HCT116 (cell line): ENCODE data around the gene MAP3K7CL. TPM values are rescaled to one million over a fixed set of nuclear protein-coding genes. Genes with fewer than 3 reads are reported as not detected.

ENCODE experiments used
- ATAC-seq: fragments of 200-7000 bp; cut with Tn5 transposase; 2 replicates; pipeline ENCODE4 v1.9.1; 2020; ENCODE audit warnings: mild to moderate bottlenecking, moderate library complexity
- BruUV-seq: library from RNA; stranded (reverse); fragments of 400-500 nt; replicated peaks from 2 replicates; lab custom pipeline; 2021; lab: Mats Ljungman, UMichigan
- CTCF ChIA-PET: fragments of 300-600 bp; sonication (Branson Sonifier 250); formaldehyde crosslinking; loops from one replicate; lab custom pipeline; 2021; ENCODE audit warnings: antibody characterized with exemption; lab: Charles Lee
- POLR2A ChIA-PET: fragments of 300-600, 350-600 bp; sonication (Branson Sonifier 250); formaldehyde crosslinking; loops from one replicate; lab custom pipeline; 2021; ENCODE audit warnings: antibody characterized with exemption; lab: Charles Lee
- RAD21 ChIA-PET, 2 experiments: fragments of 300-600 bp; sonication (Branson Sonifier 250); formaldehyde crosslinking; loops; one replicate each; lab custom pipeline; 2023; ENCODE audit warnings: low total read pairs in 2 of 2; ENCODE audit not compliant: uncharacterized antibody in 2 of 2, unreplicated experiment in 2 of 2, low non-redundant PET in 1 of 2; lab: Charles Lee
- DNase-seq: peaks from one replicate; pipeline ENCODE4 v3.0.0-alpha.2; 2010; ENCODE audit warnings: low read depth, low spot score
- H2AFZ ChIP-seq: fragments of 200-600 bp; shearing (Covaris generic), sonication (generic); 2 replicates; pipeline ENCODE4 v1.6.1; 2017; ENCODE audit warnings: low read depth, mixed run types, mixed read lengths, antibody characterized with exemption, low read length; ENCODE audit not compliant: poor library complexity, severe bottlenecking
- H3K27ac ChIP-seq: 2 replicates; pipeline ENCODE4 v1.5.1; 2012; ENCODE audit warnings: low read depth, low read length
- H3K27me3 ChIP-seq: fragments of 200-600 bp; sonication (generic); 2 replicates; pipeline ENCODE4 v1.6.1; 2016; ENCODE audit warnings: mixed run types, low read length, mixed read lengths; ENCODE audit not compliant: insufficient read depth
- H3K36me3 ChIP-seq, 2 experiments: fragments of 200-500 bp in 1 of 2; fragments of 200-600 bp in 1 of 2; sonication (Bioruptor generic) in 1 of 2; sonication (generic) in 1 of 2; 2 replicates each; pipeline versions ENCODE4 v1.5.1 to v1.6.1; 2014 to 2016; ENCODE audit warnings: low read length in 2 of 2, inconsistent platforms in 1 of 2, mixed read lengths in 1 of 2, mixed run types in 1 of 2; ENCODE audit not compliant: insufficient read depth in 2 of 2, control insufficient read depth in 1 of 2
- H3K4me1 ChIP-seq, 2 experiments: fragments of 200-600 bp in 1 of 2; sonication (generic) in 1 of 2; 2 replicates each; pipeline versions ENCODE4 v1.5.1 to v1.6.1; 2012 to 2017; ENCODE audit warnings: low read length in 2 of 2, inconsistent platforms in 1 of 2, mild to moderate bottlenecking in 1 of 2, mixed read lengths in 1 of 2, mixed run types in 1 of 2, moderate library complexity in 1 of 2; ENCODE audit not compliant: insufficient read depth in 2 of 2, control insufficient read depth in 1 of 2
- H3K4me2 ChIP-seq: fragments of 200-600 bp; sonication (generic); 2 replicates; pipeline ENCODE4 v1.6.1; 2017; ENCODE audit warnings: mixed run types, low read length, mixed read lengths
- H3K4me3 ChIP-seq, 2 experiments: fragments of 200-600 bp in 1 of 2; sonication (generic) in 1 of 2; replicated peaks in 1 of 2; 2 replicates each; pipeline ENCODE4 v1.5.1; 2011 to 2016; ENCODE audit warnings: low read length in 2 of 2, control low read depth in 1 of 2, low read depth in 1 of 2, mild to moderate bottlenecking in 1 of 2, mixed read lengths in 1 of 2, mixed run types in 1 of 2
- H3K79me2 ChIP-seq: fragments of 200-600 bp; sonication (generic); 2 replicates; pipeline ENCODE4 v1.6.1; 2017; ENCODE audit warnings: mild to moderate bottlenecking, mixed run types, low read length, moderate library complexity, mixed read lengths; ENCODE audit not compliant: insufficient read depth
- H3K9ac ChIP-seq: fragments of 200-600 bp; sonication (generic); 2 replicates; pipeline ENCODE4 v1.6.1; 2016; ENCODE audit warnings: low read length, mixed read lengths
- H3K9me2 ChIP-seq: fragments of 200-600 bp; sonication (generic), shearing (Covaris generic); 2 replicates; pipeline ENCODE4 v1.6.1; 2017; ENCODE audit warnings: mixed run types, mild to moderate bottlenecking, moderate library complexity; ENCODE audit not compliant: insufficient read depth
- H3K9me3 ChIP-seq, 2 experiments: fragments of 200-500 bp in 1 of 2; fragments of 200-600 bp in 1 of 2; sonication (Bioruptor generic) in 1 of 2; sonication (generic) in 1 of 2; 2 replicates each; pipeline ENCODE4 v1.6.1; 2014 to 2017; ENCODE audit warnings: low read length in 2 of 2, mixed read lengths in 2 of 2, inconsistent platforms in 1 of 2, low read depth in 1 of 2, mild to moderate bottlenecking in 1 of 2, mixed run types in 1 of 2, moderate library complexity in 1 of 2; ENCODE audit not compliant: control insufficient read depth in 1 of 2, insufficient read depth in 1 of 2
- H4K20me1 ChIP-seq: fragments of 200-600 bp; sonication (generic), shearing (Covaris generic); 2 replicates; pipeline ENCODE4 v1.6.1; 2017; ENCODE audit warnings: mixed run types, mild to moderate bottlenecking, moderate library complexity; ENCODE audit not compliant: insufficient read depth
- CBX3 ChIP-seq: IDR thresholded peaks from 2 replicates; pipeline ENCODE4 v1.6.1; 2012; ENCODE audit warnings: low read depth
- EGR1 ChIP-seq: IDR thresholded peaks from 2 replicates; pipeline ENCODE4 v1.6.1; 2012; ENCODE audit warnings: low read depth
- ELF1 ChIP-seq: IDR thresholded peaks from 2 replicates; pipeline ENCODE4 v1.6.1; 2012; ENCODE audit warnings: low read depth, borderline replicate concordance
- EZH2 ChIP-seq: fragments of 200-600 bp; sonication (generic); IDR thresholded peaks from 2 replicates; pipeline ENCODE4 v1.6.1; 2017; ENCODE audit warnings: antibody characterized with exemption, mixed run types
- EZH2phosphoT487 ChIP-seq: fragments of 200-600 bp; IDR thresholded peaks from 2 replicates; pipeline ENCODE4 v1.6.1; 2018; ENCODE audit warnings: antibody characterized with exemption, borderline replicate concordance
- JUND ChIP-seq: IDR thresholded peaks from 2 replicates; pipeline ENCODE4 v1.6.1; 2012
- POLR2AphosphoS5 ChIP-seq: IDR thresholded peaks from 2 replicates; pipeline ENCODE4 v1.6.1; 2011; ENCODE audit warnings: mild to moderate bottlenecking, low read depth, low read length, moderate library complexity
- RAD21 ChIP-seq: IDR thresholded peaks from 2 replicates; pipeline ENCODE4 v1.6.1; 2012; ENCODE audit warnings: low read depth, mild to moderate bottlenecking
- TCF7L2 ChIP-seq: IDR thresholded peaks from 2 replicates; pipeline ENCODE4 v1.7.0; 2011; ENCODE audit warnings: borderline replicate concordance, inconsistent platforms; ENCODE audit not compliant: insufficient read depth, insufficient read length; ENCODE audit errors: extremely low read depth
- YY1 ChIP-seq: IDR thresholded peaks from 2 replicates; pipeline ENCODE4 v1.6.1; 2011; ENCODE audit warnings: low read length, low read depth, moderate library complexity, mild to moderate bottlenecking; ENCODE audit not compliant: insufficient replicate concordance; ENCODE audit errors: extremely low read depth
- ZNF274 ChIP-seq: fragments of 200-500 bp; sonication (Bioruptor generic); IDR thresholded peaks from 2 replicates; pipeline ENCODE4 v1.6.1; 2014; ENCODE audit warnings: mild to moderate bottlenecking, low read depth, low read length, inconsistent platforms
- intact Hi-C: fragments of 100-400 bp; cut with micrococcal nuclease; formaldehyde crosslinking; loops from 2 replicates; pipeline ENCODE4 v1.10.0; 2022
- total RNA-seq: library from RNA; stranded (reverse); gene quantifications from one replicate; pipeline ENCODE4 v1.2.1, GENCODE V29; 2021; ENCODE audit not compliant: unreplicated experiment
- TF ChIP-seq, protein P1 (sequence below): IDR thresholded peaks from 2 replicates; pipeline ENCODE4 v1.6.1; 2012; ENCODE audit warnings: low read depth
- TF ChIP-seq, protein P2 (sequence below): IDR thresholded peaks from 2 replicates; pipeline ENCODE4 v1.6.1; 2011; ENCODE audit warnings: mild to moderate bottlenecking, low read length, moderate library complexity; ENCODE audit not compliant: insufficient replicate concordance; ENCODE audit errors: extremely low read depth
- TF ChIP-seq, protein P3 (sequence below): IDR thresholded peaks from 2 replicates; pipeline ENCODE4 v1.6.1; 2012
- TF ChIP-seq, protein P4 (sequence below): IDR thresholded peaks from 2 replicates; pipeline ENCODE4 v1.6.1; 2012

Gene MAP3K7CL
- total RNA-seq, 1 experiment from 2014 or later, result 0.57 TPM

DNA sequence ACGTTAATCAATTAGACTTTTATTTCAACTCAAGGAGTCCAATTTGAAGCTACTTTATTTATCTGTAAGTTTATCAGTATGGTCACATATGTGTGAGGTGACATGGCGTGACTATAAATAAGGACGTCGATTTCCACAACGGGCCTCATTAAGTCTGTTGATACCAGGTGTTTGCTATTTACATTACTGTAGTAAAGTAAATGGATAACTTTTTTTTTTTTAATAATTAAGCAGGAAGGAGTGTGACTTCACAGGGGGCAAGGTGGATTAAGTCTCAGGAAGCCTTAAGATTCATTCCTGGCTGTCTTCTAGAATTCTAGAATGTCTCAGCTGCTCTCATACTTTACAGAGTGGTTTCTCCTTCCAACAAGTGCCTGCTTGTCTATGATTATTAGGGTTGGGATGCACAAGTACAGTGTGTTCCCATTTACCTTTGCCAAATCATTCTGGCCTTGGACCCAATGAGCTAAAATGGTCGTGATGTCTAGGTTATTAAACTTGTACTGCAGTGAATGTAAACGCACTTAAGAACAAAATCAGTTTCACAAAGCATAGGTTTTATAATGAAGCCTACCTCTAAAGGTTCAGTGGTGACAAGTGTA lies 15.5 kb downstream of the MAP3K7CL start:
- CTCF ChIA-PET, result interaction anchor here (1.2 kb wide), 1 partner anchor 16 kb away, joined by 3 read pairs; no protein-coding TSS in a partner anchor
- H3K4me2 ChIP-seq, result no peak overlapping the region
- H3K9ac ChIP-seq, result no peak overlapping the region
- TF ChIP-seq EGR1 (no peak), TCF7L2 (no peak), POLR2AphosphoS5 (no peak), EZH2phosphoT487 (no peak), ZNF274 (no peak), ELF1 (no peak), JUND (no peak), RAD21 (no peak), CBX3 (no peak), EZH2 (no peak), YY1 (no peak)
- TF ChIP-seq, protein P1, sequence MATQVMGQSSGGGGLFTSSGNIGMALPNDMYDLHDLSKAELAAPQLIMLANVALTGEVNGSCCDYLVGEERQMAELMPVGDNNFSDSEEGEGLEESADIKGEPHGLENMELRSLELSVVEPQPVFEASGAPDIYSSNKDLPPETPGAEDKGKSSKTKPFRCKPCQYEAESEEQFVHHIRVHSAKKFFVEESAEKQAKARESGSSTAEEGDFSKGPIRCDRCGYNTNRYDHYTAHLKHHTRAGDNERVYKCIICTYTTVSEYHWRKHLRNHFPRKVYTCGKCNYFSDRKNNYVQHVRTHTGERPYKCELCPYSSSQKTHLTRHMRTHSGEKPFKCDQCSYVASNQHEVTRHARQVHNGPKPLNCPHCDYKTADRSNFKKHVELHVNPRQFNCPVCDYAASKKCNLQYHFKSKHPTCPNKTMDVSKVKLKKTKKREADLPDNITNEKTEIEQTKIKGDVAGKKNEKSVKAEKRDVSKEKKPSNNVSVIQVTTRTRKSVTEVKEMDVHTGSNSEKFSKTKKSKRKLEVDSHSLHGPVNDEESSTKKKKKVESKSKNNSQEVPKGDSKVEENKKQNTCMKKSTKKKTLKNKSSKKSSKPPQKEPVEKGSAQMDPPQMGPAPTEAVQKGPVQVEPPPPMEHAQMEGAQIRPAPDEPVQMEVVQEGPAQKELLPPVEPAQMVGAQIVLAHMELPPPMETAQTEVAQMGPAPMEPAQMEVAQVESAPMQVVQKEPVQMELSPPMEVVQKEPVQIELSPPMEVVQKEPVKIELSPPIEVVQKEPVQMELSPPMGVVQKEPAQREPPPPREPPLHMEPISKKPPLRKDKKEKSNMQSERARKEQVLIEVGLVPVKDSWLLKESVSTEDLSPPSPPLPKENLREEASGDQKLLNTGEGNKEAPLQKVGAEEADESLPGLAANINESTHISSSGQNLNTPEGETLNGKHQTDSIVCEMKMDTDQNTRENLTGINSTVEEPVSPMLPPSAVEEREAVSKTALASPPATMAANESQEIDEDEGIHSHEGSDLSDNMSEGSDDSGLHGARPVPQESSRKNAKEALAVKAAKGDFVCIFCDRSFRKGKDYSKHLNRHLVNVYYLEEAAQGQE, result no peak
- TF ChIP-seq, protein P2, sequence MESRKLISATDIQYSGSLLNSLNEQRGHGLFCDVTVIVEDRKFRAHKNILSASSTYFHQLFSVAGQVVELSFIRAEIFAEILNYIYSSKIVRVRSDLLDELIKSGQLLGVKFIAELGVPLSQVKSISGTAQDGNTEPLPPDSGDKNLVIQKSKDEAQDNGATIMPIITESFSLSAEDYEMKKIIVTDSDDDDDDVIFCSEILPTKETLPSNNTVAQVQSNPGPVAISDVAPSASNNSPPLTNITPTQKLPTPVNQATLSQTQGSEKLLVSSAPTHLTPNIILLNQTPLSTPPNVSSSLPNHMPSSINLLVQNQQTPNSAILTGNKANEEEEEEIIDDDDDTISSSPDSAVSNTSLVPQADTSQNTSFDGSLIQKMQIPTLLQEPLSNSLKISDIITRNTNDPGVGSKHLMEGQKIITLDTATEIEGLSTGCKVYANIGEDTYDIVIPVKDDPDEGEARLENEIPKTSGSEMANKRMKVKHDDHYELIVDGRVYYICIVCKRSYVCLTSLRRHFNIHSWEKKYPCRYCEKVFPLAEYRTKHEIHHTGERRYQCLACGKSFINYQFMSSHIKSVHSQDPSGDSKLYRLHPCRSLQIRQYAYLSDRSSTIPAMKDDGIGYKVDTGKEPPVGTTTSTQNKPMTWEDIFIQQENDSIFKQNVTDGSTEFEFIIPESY, result no peak
- TF ChIP-seq, protein P3, sequence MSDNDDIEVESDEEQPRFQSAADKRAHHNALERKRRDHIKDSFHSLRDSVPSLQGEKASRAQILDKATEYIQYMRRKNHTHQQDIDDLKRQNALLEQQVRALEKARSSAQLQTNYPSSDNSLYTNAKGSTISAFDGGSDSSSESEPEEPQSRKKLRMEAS, result no peak
- TF ChIP-seq, protein P4, sequence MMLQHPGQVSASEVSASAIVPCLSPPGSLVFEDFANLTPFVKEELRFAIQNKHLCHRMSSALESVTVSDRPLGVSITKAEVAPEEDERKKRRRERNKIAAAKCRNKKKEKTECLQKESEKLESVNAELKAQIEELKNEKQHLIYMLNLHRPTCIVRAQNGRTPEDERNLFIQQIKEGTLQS, result no peak
- H2AFZ ChIP-seq, result peak overlapping the region; percentile 25
- no peak for DNase-seq
- H3K4me3 ChIP-seq, result no peak overlapping the region
- RAD21 ChIA-PET, result no interaction called here
- H3K9me3 ChIP-seq, result no peaks in the 10 kb centered on the region
- H3K79me2 ChIP-seq, result no peaks in the 10 kb centered on the region
- H3K27me3 ChIP-seq, result no peaks in the 10 kb centered on the region
- POLR2A ChIA-PET, result no interaction called here
- BruUV-seq, result no TSS peak
- ATAC-seq, result no peak
- no peaks in the 10 kb centered on the region for H3K36me3 ChIP-seq
- no peaks in the 10 kb centered on the region for H3K9me2 ChIP-seq
- no peaks in the 10 kb centered on the region for H4K20me1 ChIP-seq
- H3K4me1 ChIP-seq, result peaks cover 0 to 12% of the 10 kb centered on the region in 2 experiments; a peak in 2 of 4 replicates
- H3K27ac ChIP-seq, result no peak overlapping the region
- intact Hi-C loops, result no loop called here
